LNCaP clone FGC (cell line): ENCODE measurements around the gene PSMD11.

Experiments used
- DNase-seq: peaks from one replicate; pipeline ENCODE4 v3.0.0-alpha.2; 2011; ENCODE audit warnings: low read depth
- H3K4me3 ChIP-seq: 2 replicates; pipeline ENCODE4 v1.5.1; 2011; ENCODE audit warnings: mild to moderate bottlenecking, low read depth, low read length, control low read depth
- CTCF ChIP-seq: IDR thresholded peaks from 2 replicates; pipeline ENCODE4 v1.5.1; 2012; ENCODE audit warnings: mild to moderate bottlenecking; ENCODE audit not compliant: control insufficient read depth, insufficient read depth; ENCODE audit errors: extremely low read depth

PSMD11 gene

GRCh38 chr17:32479074-32479617 lies 34.8 kb downstream of the PSMD11 start:
- no peak for TF ChIP-seq CTCF
- H3K4me3 ChIP-seq = no peak overlapping the region
- DNase-seq = no peak

- H3K4me3 ChIP-seq = no peak overlapping the region
- no peak for TF ChIP-seq CTCF
- no peak for DNase-seq
Measured at GRCh38 chr17:32481193-32481592, 36.9 kb downstream of the PSMD11 start.

GRCh38 chr17:32482568-32483320 lies 38.4 kb downstream of the PSMD11 start:
- H3K4me3 ChIP-seq = no peak overlapping the region
- TF ChIP-seq CTCF = no peak
- no peak for DNase-seq

GRCh38 chr17:32483451-32484019 lies 39.2 kb downstream of the PSMD11 start:
- peak; percentile 95 for TF ChIP-seq CTCF
- peak; percentile 64 for DNase-seq

GRCh38 chr17:32484041-32484461 lies 39.7 kb downstream of the PSMD11 start:
- TF ChIP-seq CTCF = no peak
- DNase-seq = no peak

More at GRCh38 chr17:32483451-32484019, 39.2 kb downstream of the PSMD11 start:
- no peak overlapping the region for H3K4me3 ChIP-seq

GRCh38 chr17:32484628-32485027 lies 40.3 kb downstream of the PSMD11 start:
- H3K4me3 ChIP-seq = no peak overlapping the region
- no peak for TF ChIP-seq CTCF
- no peak for DNase-seq

More at GRCh38 chr17:32484041-32484461, 39.7 kb downstream of the PSMD11 start:
- H3K4me3 ChIP-seq = no peak overlapping the region
